ENCODE results near the gene CD244.

The CD244 gene

GRCh38 chr1:160855181-160855981, 7.3 kb downstream of the CD244 start:
- DNase-seq (ENCODE audit: low read depth in 1 of 2, low spot score in 1 of 2): no peak
- in situ Hi-C loops (cut with HindIII; ENCODE audit: low pct_unique_long_range_greater_than_20kb, low sequenced_read_pairs): no loop called here
- TF ChIP-seq JUND (IDR thresholded peaks at IDR 0.05; ENCODE audit: low read depth): no peak

GRCh38 chr1:160853754-160854153, 8.9 kb downstream of the CD244 start:
- no peak for DNase-seq (ENCODE audit: low read depth in 1 of 2, low spot score in 1 of 2)
- in situ Hi-C loops (cut with HindIII; ENCODE audit: low pct_unique_long_range_greater_than_20kb, low sequenced_read_pairs): no loop called here
- TF ChIP-seq JUND (IDR thresholded peaks at IDR 0.05; ENCODE audit: low read depth): no peak

GRCh38 chr1:160853014-160853413, 9.7 kb downstream of the CD244 start:
- no peak for TF ChIP-seq JUND (IDR thresholded peaks at IDR 0.05; ENCODE audit: low read depth)
- in situ Hi-C loops (cut with HindIII; ENCODE audit: low pct_unique_long_range_greater_than_20kb, low sequenced_read_pairs): no loop called here
- no peak for DNase-seq (ENCODE audit: low read depth in 1 of 2, low spot score in 1 of 2)

GRCh38 chr1:160850993-160851392, 11.7 kb downstream of the CD244 start:
- no peak for TF ChIP-seq JUND (IDR thresholded peaks at IDR 0.05; ENCODE audit: low read depth)
- in situ Hi-C loops (cut with HindIII; ENCODE audit: low pct_unique_long_range_greater_than_20kb, low sequenced_read_pairs): no loop called here
- no peak for DNase-seq (ENCODE audit: low read depth in 1 of 2, low spot score in 1 of 2)

- no peak for DNase-seq (ENCODE audit: low read depth in 1 of 2, low spot score in 1 of 2)
- TF ChIP-seq JUND (IDR thresholded peaks at IDR 0.05; ENCODE audit: low read depth): no peak
- in situ Hi-C loops (cut with HindIII; ENCODE audit: low pct_unique_long_range_greater_than_20kb, low sequenced_read_pairs): no loop called here
These were observed 12.1 kb downstream of the CD244 start for GRCh38 chr1:160850541-160850940.

- TF ChIP-seq JUND (IDR thresholded peaks at IDR 0.05; ENCODE audit: low read depth): no peak
- no peak for DNase-seq (ENCODE audit: low read depth in 1 of 2, low spot score in 1 of 2)
- in situ Hi-C loops (cut with HindIII; ENCODE audit: low pct_unique_long_range_greater_than_20kb, low sequenced_read_pairs): no loop called here
These were observed 16.4 kb downstream of the CD244 start for GRCh38 chr1:160846281-160846680.

GRCh38 chr1:160844447-160845232, 18.0 kb downstream of the CD244 start:
- DNase-seq (ENCODE audit: low read depth in 1 of 2, low spot score in 1 of 2): no peak
- in situ Hi-C loops (cut with HindIII; ENCODE audit: low pct_unique_long_range_greater_than_20kb, low sequenced_read_pairs): no loop called here
- TF ChIP-seq JUND (IDR thresholded peaks at IDR 0.05; ENCODE audit: low read depth): no peak

GRCh38 chr1:160841079-160841478, 21.6 kb downstream of the CD244 start:
- no peak for DNase-seq (ENCODE audit: low read depth in 1 of 2, low spot score in 1 of 2)
- TF ChIP-seq JUND (IDR thresholded peaks at IDR 0.05; ENCODE audit: low read depth): no peak
- in situ Hi-C loops (cut with HindIII; ENCODE audit: low pct_unique_long_range_greater_than_20kb, low sequenced_read_pairs): no loop called here

- no peak for DNase-seq (ENCODE audit: low read depth in 1 of 2, low spot score in 1 of 2)
- no peak for TF ChIP-seq JUND (IDR thresholded peaks at IDR 0.05; ENCODE audit: low read depth)
- in situ Hi-C loops (cut with HindIII; ENCODE audit: low pct_unique_long_range_greater_than_20kb, low sequenced_read_pairs): no loop called here
These were observed 22.9 kb downstream of the CD244 start for GRCh38 chr1:160839746-160840145.

- DNase-seq (ENCODE audit: low read depth in 1 of 2, low spot score in 1 of 2): no peak
- in situ Hi-C loops (cut with HindIII; ENCODE audit: low pct_unique_long_range_greater_than_20kb, low sequenced_read_pairs): no loop called here
- TF ChIP-seq JUND (IDR thresholded peaks at IDR 0.05; ENCODE audit: low read depth): no peak
These were observed 23.8 kb downstream of the CD244 start for GRCh38 chr1:160838888-160839287.

GRCh38 chr1:160837558-160838205, 25.0 kb downstream of the CD244 start:
- no peak for TF ChIP-seq JUND (IDR thresholded peaks at IDR 0.05; ENCODE audit: low read depth)

GRCh38 chr1:160836981-160837557, 25.6 kb downstream of the CD244 start:
- in situ Hi-C loops (cut with HindIII; ENCODE audit: low pct_unique_long_range_greater_than_20kb, low sequenced_read_pairs): no loop called here
- no peak for DNase-seq (ENCODE audit: low read depth in 1 of 2, low spot score in 1 of 2)
- no peak for TF ChIP-seq JUND (IDR thresholded peaks at IDR 0.05; ENCODE audit: low read depth)

More at GRCh38 chr1:160837558-160838205, 25.0 kb downstream of the CD244 start:
- DNase-seq (ENCODE audit: low read depth in 1 of 2, low spot score in 1 of 2): no peak
- in situ Hi-C loops (cut with HindIII; ENCODE audit: low pct_unique_long_range_greater_than_20kb, low sequenced_read_pairs): no loop called here

All from T47D (cell line).